Measurements from ENCODE around the gene CTBP2.
"Not testable (repeated sequence)": the region's sequence is repeated elsewhere in the genome, so short reads cannot be mapped to it uniquely, and the experiment has no call there.

Gene CTBP2

GRCh38 chr10:125063256-125063925, 97.0 kb downstream of the CTBP2 start:
- no peak for DNase-seq (ENCODE audit: low read depth)

GRCh38 chr10:125062914-125063230, 97.5 kb downstream of the CTBP2 start:
- no peak for DNase-seq (ENCODE audit: low read depth)

DNA sequence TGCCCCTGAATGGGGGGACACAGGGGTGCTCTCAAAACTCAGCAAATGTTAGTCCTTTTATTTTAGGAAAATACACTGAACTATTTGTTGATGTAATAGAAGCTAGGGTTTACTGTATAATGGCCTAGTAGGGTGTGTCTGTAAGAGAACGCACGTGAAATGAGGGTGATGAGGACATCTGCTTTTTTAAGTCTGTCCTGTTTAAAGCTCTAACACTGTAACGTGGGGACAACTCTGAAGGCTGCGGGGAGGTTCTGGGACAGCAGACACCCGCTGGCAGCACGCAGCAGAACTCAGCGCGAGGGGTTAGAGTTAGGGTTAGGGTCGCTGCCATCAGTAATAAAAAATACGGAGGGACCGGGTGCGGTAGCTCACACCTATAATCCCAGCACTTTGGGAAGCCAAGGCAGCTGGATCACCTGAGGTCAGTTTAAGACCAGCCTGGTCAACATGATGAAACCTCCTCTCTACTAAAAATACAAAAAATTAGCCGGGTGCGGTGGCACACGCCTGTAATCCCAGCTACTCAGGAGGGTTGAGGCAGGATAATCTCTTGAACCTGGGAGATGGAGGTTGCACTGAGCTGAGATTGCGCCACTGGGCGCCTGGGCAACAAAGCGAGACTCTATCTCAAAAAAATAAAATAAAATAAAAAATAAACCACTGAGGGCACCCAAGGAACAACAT, 98.0 kb downstream of the CTBP2 start:
- DNase-seq (ENCODE audit: low read depth) = no peak

DNA sequence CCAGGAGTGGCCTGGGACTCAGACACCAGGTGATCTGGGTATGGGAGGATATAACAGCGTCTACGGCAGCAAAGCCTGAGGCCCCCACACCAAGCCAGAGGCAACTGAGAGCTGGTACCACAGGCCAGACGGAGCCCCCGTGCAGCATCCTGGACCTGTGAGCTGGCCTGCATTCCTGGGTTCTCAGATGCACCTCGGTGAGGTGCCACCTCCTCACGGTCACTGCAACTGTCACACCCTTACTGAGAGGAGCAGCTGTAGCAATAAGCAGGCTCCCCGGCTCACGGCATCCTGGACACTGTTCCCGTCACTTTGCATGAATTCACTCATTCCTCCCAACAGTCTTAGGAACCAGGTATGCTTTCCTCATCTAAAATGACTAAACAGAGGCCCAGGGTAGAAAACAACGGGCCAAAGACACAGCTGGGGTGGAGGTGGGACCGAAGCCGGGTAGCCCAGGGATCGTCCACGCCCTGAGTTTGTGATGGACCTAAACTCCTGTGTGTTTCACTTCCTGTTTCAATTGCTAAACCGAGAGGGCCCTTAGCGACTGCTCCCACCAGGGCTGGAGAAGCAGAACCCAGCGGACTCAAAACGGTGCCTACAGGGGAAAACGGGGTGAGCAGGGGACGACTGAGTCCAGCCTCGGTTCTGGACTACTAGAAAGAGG, 98.7 kb downstream of the CTBP2 start:
- DNase-seq (ENCODE audit: low read depth) = no peak

DNA sequence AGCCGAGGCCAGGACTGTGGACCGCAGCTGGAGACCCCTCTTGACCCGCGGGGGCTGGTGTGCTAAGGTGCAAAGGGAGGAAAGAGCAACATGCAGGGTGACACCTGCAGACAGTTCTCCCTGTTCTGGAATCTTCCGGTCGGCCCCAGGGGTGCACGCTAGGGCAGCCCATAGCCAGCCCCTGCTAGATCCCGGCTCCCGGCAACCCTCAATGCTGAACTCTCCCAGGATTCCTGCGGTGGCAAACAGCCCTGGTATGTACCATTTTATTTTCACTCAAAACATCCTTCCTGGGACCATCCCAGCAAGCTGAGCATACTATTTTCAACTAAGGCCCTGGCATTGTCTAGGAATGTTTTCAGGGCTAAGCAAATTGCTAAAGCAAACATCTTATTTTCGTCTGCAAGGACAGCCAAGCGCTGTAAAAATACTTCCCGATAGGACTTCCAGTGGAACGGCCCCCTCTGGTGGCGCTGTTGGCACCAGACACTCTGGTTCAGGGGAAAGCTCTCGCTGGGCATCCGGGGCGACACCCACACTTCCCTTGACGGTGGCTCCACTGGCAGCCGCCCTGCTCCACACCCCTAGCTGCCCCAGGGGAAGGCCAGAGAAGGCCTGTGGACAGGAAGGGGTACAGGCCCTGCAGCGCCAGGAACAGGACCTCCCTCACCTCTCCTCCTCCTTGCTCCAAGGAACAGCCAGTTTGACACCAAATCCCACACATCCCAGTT, 99.4 kb downstream of the CTBP2 start:
- peak; percentile 8 for DNase-seq (ENCODE audit: low read depth)

DNA sequence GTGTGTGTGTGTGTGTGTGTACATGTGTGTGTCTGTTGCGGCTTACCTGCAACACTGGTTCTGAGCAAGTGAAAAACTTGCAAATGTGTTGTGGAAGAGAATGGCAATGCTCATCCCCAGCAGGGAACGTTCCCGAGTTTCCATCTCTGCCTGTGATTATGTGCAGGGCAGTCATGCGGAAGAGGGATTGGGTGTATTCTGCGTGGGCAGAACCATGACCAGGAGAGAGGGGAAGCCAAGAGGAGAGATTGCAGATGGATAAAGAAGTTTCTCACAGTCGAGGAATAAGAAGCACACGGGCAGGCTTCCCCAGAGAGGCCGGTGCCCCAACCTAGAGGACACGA, 99.9 kb downstream of the CTBP2 start:
- DNase-seq (ENCODE audit: low read depth) = no peak

DNA sequence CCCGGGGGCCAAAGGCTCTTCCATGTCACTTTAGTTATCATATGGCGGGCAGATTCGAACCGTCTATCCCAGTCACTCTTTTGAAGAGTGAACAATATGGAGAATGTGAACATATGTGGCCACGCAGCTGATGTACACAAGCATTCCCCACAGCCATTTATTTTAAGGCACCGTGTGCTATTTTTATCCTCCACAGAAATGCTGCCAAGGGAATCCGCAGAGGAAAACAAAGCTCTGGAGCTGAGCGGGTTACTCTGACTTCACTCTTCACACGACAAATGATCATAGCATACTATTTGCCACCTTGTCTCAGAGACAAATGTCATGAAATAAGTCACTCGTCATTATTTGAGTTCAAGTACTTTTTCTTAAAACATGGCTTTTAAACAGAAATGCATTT, 100.3 kb downstream of the CTBP2 start:
- DNase-seq (ENCODE audit: low read depth) = no peak

DNA sequence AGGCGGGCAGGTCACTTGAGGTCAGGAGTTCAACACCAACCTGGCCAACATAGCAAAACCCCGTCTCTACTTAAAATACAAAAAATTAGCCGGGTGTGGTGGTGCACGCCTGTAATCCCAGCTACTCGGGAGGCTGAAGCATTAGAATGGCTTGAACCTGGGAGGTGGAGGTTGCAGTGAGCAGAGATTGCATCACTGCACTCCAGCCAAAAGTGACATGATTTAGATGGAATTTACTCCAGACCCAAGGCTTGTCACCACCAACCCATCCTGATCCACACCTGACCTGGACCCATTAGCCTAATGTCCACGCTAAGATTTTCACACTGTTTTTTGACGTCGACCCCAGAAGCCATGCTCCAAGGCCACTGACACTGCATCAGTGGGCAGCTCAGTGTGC, 101.0 kb downstream of the CTBP2 start:
- not testable (repeated sequence) for DNase-seq (ENCODE audit: low read depth)

DNA sequence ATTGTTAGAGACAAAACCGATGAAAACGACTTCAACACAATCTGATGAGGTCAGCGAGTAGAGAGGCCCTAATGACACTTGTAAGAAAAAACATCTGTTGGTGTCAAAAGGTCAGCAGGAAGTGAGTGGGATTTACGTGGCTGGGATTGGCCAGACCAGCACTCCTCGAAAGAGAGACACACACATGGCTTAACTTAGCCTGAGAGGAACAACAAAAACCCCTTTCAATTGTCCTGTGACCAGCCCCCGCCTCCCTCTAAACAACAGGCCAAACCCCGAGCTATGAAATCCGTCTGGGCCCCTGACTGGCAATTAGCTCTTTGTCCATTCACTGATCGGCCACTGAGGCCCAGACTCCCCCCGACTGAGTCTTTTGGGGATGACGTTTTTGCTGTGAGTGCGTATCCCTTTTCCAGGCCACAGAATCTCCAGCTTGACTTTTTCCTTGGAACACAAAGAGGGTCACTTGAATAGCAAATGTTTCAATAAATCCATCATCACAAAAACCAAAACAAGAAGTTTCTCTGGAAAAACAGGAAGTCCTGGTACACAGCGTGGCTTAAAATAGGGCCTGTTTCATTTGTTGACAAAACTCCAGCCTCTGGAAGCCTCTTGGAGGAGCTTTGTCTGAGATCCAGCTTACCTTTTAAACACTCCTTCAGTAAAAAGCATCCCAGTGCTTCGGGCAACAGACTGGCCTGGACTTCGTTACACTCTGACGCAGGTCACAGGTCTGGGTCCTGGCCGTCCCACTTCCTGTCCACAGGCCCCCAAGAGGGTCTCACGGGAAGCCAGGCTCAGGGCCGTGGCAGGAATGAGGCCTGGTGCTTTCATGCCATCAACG, 103.0 kb downstream of the CTBP2 start:
- DNase-seq (ENCODE audit: low read depth) = no peak

DNA sequence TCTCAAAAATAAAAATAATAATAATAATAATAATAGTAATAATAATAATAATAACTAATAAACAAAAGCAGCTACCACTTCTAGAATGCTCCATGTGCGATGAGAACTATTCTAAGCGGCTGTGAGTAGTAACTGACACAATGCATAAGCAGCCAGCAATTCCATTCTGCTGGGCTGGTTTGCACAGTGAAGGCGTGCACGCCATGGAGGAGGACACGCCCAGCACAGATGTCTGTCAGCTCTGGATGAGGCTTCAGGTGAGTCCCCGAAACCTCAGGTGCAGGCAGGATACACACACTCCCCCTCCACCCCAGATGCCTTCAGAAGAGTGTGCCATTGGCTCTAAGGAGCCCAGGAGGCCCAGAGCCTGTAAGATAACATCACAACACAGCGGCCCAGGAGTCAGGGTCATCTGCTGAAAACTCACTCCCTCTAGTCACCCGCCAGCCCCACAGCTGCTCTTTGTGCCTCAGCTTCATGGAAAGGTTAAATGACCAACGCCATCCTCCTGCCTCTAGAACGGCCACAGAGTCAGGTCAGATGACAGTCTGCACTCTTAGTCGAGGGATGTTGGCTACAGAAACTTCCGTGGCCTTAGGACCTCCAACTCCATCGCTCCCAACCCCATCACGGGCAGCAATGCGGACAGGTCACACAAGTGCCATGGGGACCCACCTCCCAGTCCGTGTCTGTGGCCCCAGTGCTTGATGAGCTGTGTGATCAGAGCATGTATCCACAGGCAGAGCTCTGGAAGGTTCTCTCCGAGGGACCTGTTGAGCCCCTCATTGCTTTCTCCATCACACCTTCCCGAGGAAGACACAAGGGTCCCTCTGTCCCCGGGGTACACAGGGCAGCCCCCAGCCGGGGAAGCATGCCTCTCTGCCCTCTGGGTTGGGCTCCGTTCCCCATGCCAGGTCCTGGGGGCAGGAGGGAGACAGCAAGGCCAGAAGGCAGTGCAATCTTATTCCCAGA, 103.9 kb downstream of the CTBP2 start:
- DNase-seq (ENCODE audit: low read depth) = no peak

DNA sequence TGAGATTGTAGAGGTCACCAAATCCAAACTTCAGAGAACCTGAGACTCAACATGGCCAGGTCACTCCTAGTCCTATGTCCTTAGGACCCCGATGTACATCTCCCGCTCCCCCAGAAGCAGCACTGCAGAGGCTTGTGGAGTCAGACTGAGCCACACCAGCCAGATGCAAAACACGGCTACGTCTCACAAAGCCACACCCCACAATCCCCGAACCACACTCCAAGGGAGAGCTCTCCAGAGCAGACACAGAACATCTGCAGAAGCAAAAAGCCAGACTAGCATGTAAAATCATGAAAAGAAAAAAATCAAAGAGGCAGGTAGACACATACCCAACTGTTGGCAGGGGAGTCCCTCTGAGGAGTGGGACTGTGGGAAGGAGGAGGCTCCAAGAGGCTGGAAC, 104.9 kb downstream of the CTBP2 start:
- DNase-seq (ENCODE audit: low read depth) = no peak

DNA sequence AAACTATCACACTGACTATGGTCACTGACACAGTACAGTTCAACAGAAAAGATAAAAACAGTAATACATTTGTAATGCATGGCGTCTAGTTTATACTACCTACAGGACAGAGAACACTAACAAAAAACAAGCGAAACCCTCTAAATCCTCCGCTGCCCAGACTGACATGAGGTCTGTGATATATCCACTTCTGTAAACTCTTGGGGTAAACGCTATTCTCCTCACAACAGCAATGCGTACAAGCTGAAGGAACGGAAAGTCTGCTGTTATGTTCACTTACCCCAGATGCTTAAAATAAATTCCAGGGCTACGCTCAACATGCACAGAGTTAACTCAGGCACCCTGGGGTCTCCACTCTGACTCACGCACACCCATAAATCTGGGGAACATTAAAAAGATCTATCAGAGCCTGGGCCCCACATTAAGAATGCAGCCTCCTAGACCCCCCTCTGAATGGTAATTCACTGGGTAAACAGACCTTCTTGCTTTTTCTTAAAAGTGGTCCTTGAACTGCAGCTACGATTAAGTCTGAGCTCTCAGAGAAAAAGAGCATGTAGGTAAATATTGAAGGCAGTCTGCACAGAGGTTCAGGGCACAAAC, 105.6 kb downstream of the CTBP2 start:
- no peak for DNase-seq (ENCODE audit: low read depth)

- DNase-seq (ENCODE audit: low read depth) = no peak
Observed at GRCh38 chr10:125054216-125054615, 106.1 kb downstream of the CTBP2 start.

GRCh38 chr10:125052146-125052545, 108.2 kb downstream of the CTBP2 start:
- no peak for DNase-seq (ENCODE audit: low read depth)

- no peak for DNase-seq (ENCODE audit: low read depth)
Observed at GRCh38 chr10:125050383-125050782, 110.0 kb downstream of the CTBP2 start.

GRCh38 chr10:125049216-125049881, 111.0 kb downstream of the CTBP2 start:
- no peak for DNase-seq (ENCODE audit: low read depth)

DNA sequence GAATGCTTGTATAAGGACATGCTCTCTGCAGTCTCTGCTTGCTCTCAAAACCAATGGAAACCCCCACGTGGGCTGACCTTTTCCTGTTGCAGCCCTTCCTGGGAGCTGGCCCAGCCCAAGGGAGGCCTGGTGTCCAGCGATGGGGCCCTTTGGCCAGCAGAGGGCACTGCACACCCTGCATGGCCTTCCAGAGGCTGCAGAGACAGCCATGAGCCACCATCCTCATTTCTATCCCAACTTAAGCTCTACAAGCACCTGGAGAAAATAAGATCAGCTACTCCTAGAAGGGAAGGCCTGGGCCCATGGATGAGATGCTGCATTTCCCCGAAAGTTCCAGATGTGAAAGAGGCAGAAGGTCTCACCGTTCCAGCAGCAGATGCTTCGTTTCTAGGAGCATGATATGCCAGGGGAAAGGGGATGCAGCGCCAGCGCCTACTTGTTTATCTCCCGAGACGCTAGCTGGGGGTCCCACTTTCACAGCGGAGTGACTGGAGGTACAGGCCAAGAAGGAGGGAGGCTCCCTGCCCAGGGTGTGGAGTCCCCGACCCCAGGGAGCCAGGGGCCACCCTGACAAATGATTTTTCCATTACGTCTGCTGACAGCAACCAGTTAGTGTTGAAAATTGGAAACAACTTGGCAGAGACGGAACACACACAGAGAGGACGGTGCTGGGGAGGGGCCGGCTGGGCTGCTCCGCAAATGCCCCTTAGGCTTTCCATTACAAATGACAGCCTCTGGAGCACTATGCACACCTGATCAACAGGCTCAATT, 112.1 kb downstream of the CTBP2 start:
- DNase-seq (ENCODE audit: low read depth) = peak; percentile 36

GRCh38 chr10:125043841-125044658, 116.3 kb downstream of the CTBP2 start:
- no peak for DNase-seq (ENCODE audit: low read depth)
